ENCODE measurements around the gene BNIPL. TPM values are rescaled to one million over a fixed set of nuclear protein-coding genes. Genes with fewer than 3 reads are reported as not detected.

Gene BNIPL
- total RNA-seq, 1 experiment from 2014 or later = 1.2 TPM

DNA sequence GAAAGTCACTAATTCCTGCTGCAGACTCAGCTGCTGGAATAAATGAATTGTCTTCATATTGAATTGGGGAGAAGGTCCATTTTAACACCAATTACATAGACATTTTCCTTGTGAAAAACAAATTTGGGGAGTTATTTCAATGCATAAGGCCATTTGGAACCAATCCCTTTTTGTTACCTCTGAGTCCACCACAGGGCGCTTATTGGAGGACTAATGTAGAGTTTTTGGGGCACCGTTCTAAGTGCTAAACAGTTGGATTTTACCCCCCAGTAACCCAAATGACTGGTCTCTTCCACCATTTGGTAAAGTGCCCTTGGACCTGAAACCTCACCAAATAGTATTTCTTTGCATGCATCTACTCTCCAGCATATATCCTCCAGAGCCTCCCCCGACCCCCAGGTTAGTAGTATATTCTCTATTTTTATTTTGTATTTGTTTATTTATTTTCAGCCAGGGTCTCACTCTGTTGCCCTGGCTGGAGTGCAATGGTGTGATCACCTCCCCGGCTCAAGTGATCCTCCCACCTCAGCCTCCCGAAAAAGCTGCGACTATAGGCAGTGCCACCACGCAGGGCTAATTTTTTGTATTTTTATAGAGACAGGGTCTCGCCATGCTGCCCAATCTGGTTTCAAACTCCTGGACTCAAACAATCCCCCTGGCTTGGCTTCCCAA lies 26.6 kb upstream of the BNIPL start:
- H3K27ac Mint-ChIP-seq = no peak overlapping the region
- H3K4me1 Mint-ChIP-seq = peaks cover 35 to 39% of the 10 kb centered on the region in 2 experiments
- no peaks in the 10 kb centered on the region for H3K36me3 Mint-ChIP-seq (ENCODE audit: insufficient read depth in 1 of 3, low read depth in 3 of 3)
- Histone ChIP-seq H3K23ac (ENCODE audit: insufficient read length, low read depth, low read length) (no peak overlapping the region), H2BK15ac (ENCODE audit: low read depth, low read length) (no peak overlapping the region), H4K20me1 (ENCODE audit: control insufficient read depth, insufficient read depth, insufficient read length) (no peaks in the 10 kb centered on the region), H3K14ac (ENCODE audit: insufficient read depth, low read length) (no peak overlapping the region), H3K23me2 (ENCODE audit: insufficient read length, low read depth, low read length, poor library complexity, severe bottlenecking) (peaks cover 13% of the 10 kb centered on the region), H4K91ac (ENCODE audit: insufficient read length, low read depth, low read length) (no peak overlapping the region), H2AFZ (ENCODE audit: low read length) (no peak overlapping the region), H3K18ac (ENCODE audit: insufficient read length, low read depth, low read length) (no peak overlapping the region), H3K27ac (ENCODE audit: insufficient read length, low read depth, low read length) (no peak overlapping the region), H3K79me1 (ENCODE audit: insufficient read depth, low read depth, low read length, poor library complexity, severe bottlenecking) (no peaks in the 10 kb centered on the region), H2BK120ac (ENCODE audit: low read depth, low read length, poor library complexity, severe bottlenecking) (no peak overlapping the region), H4K5ac (ENCODE audit: insufficient read length, low read depth, low read length) (no peak overlapping the region), H3K4me1 (ENCODE audit: insufficient read depth, low read length) (peaks cover 5% of the 10 kb centered on the region; the same call in 1 of the 2 replicates), H3T11ph (ENCODE audit: low read length) (no peak overlapping the region), H4K8ac (replicated peaks; ENCODE audit: insufficient read length, low read depth, low read length) (no peak overlapping the region), H3K4me2 (ENCODE audit: insufficient read depth, insufficient read length, low read length) (no peak overlapping the region), H3K56ac (ENCODE audit: insufficient read length, low read depth, low read length) (no peak overlapping the region), H3K9ac (ENCODE audit: extremely low read depth, insufficient read length, low read length) (no peak overlapping the region), H3K27me3 (ENCODE audit: insufficient read depth, low read length) (no peaks in the 10 kb centered on the region), H2BK12ac (ENCODE audit: insufficient read length, low read depth, low read length) (no peak overlapping the region), H3K79me2 (ENCODE audit: insufficient read depth, low read length) (no peaks in the 10 kb centered on the region; the same call in 1 of the 2 replicates), H2AK5ac (ENCODE audit: insufficient read length, low read length) (no peak overlapping the region), H2BK5ac (ENCODE audit: insufficient read length, low read length) (no peak overlapping the region), H2BK20ac (ENCODE audit: low read depth, low read length, poor library complexity, severe bottlenecking) (no peak overlapping the region), H3K4ac (ENCODE audit: low read depth, low read length) (no peak overlapping the region), H3K9me3 (ENCODE audit: control insufficient read depth, low read depth, low read length) (no peaks in the 10 kb centered on the region)
- TF ChIP-seq, protein P1, sequence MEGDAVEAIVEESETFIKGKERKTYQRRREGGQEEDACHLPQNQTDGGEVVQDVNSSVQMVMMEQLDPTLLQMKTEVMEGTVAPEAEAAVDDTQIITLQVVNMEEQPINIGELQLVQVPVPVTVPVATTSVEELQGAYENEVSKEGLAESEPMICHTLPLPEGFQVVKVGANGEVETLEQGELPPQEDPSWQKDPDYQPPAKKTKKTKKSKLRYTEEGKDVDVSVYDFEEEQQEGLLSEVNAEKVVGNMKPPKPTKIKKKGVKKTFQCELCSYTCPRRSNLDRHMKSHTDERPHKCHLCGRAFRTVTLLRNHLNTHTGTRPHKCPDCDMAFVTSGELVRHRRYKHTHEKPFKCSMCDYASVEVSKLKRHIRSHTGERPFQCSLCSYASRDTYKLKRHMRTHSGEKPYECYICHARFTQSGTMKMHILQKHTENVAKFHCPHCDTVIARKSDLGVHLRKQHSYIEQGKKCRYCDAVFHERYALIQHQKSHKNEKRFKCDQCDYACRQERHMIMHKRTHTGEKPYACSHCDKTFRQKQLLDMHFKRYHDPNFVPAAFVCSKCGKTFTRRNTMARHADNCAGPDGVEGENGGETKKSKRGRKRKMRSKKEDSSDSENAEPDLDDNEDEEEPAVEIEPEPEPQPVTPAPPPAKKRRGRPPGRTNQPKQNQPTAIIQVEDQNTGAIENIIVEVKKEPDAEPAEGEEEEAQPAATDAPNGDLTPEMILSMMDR (conservative IDR thresholded peaks at IDR 0.05) = no peak
- no CpG with 5 or more reads among the region's 8 CpGs for WGBS (ENCODE audit: extremely low coverage, insufficient read length, low lambda C conversion rate)
- no peak for DNase-seq
- no peaks in the 10 kb centered on the region; a peak in 2 of 5 replicates for H3K9me3 Mint-ChIP-seq
- H3K4me3 Mint-ChIP-seq = peak overlapping the region; percentile 97 to 99
- no peaks in the 10 kb centered on the region; the same call in 1 of the 2 replicates for H3K27me3 Mint-ChIP-seq (ENCODE audit: low read depth)

All from H9 (cell line).